Measurements from ENCODE around the gene TBL1XR1.
"Not testable (repeated sequence)": the region's sequence is repeated elsewhere in the genome, so short reads cannot be mapped to it uniquely, and the experiment has no call there.

TBL1XR1 gene

GRCh38 chr3:177208223-177208622 lies 10.9 kb upstream of the TBL1XR1 start:
- TF ChIP-seq CTCF (conservative IDR thresholded peaks at IDR 0.05), result no peak
- no peak overlapping the region for H3K27ac ChIP-seq

- no peak for TF ChIP-seq CTCF (conservative IDR thresholded peaks at IDR 0.05)
- no peak overlapping the region for H3K27ac ChIP-seq
Measured at GRCh38 chr3:177206936-177207335, 9.7 kb upstream of the TBL1XR1 start.

- no peak overlapping the region for H3K27ac ChIP-seq
- TF ChIP-seq CTCF (conservative IDR thresholded peaks at IDR 0.05), result no peak
Measured at GRCh38 chr3:177203689-177204395, 6.6 kb upstream of the TBL1XR1 start.

GRCh38 chr3:177203016-177203415 lies 5.7 kb upstream of the TBL1XR1 start:
- H3K27ac ChIP-seq, result not testable (repeated sequence)

- no peak overlapping the region for H3K27ac ChIP-seq
- no peak for TF ChIP-seq CTCF (conservative IDR thresholded peaks at IDR 0.05)
Measured at GRCh38 chr3:177201700-177202397, 4.6 kb upstream of the TBL1XR1 start.

GRCh38 chr3:177199206-177199760 lies 2.0 kb upstream of the TBL1XR1 start:
- peak overlapping the region; percentile 99 for H3K27ac ChIP-seq
- no peak for TF ChIP-seq CTCF (conservative IDR thresholded peaks at IDR 0.05)

- no peak for TF ChIP-seq CTCF (conservative IDR thresholded peaks at IDR 0.05)
- peak overlapping the region; percentile 99 for H3K27ac ChIP-seq
Measured at GRCh38 chr3:177197727-177198460, 612 bp upstream of the TBL1XR1 start.

Measured in VCaP (cell line).